ENCODE results near the gene SIGLEC9.

SIGLEC9 gene

GRCh38 chr19:51124729-51125128 lies at the start of gene SIGLEC9:
Gene SIGLEC9 (plus strand): TSS chr19:51124906. CDS start chr19:51124975, 69 bp downstream.
- in situ Hi-C loops (cut with HindIII; ENCODE audit: low sequenced_read_pairs): no loop called here

GRCh38 chr19:51075998-51076397 lies 48.7 kb upstream of the SIGLEC9 start:
- in situ Hi-C loops (cut with HindIII; ENCODE audit: low sequenced_read_pairs): no loop called here

GRCh38 chr19:51076631-51077213 lies 48.0 kb upstream of the SIGLEC9 start:
- in situ Hi-C loops (cut with HindIII; ENCODE audit: low sequenced_read_pairs): no loop called here

- in situ Hi-C loops (cut with HindIII; ENCODE audit: low sequenced_read_pairs): no loop called here
Measured at GRCh38 chr19:51078104-51078503, 46.6 kb upstream of the SIGLEC9 start.

DNA sequence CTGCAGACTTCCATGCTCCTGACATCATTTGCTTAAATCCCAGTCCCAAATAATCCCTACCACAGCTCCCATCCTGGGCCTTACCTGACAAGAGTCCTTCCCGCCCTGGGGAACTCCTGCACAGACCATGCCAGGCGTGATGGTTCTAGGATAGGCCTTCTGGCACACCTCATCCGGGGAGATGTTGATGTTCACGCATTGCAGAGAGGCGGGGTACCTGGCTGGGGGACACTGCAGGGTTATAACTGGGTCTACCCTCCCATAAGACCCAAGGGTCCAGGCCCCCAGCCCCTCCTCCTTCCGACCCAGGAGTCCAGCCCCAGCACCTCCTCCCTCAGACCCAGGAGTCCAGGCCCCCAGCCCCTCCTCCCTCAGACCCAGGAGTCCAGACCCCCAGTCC lies 46.0 kb upstream of the SIGLEC9 start:
- in situ Hi-C loops (cut with HindIII; ENCODE audit: low sequenced_read_pairs): no loop called here

- in situ Hi-C loops (cut with HindIII; ENCODE audit: low sequenced_read_pairs): no loop called here
Measured at GRCh38 chr19:51079481-51080110, 45.1 kb upstream of the SIGLEC9 start.

DNA sequence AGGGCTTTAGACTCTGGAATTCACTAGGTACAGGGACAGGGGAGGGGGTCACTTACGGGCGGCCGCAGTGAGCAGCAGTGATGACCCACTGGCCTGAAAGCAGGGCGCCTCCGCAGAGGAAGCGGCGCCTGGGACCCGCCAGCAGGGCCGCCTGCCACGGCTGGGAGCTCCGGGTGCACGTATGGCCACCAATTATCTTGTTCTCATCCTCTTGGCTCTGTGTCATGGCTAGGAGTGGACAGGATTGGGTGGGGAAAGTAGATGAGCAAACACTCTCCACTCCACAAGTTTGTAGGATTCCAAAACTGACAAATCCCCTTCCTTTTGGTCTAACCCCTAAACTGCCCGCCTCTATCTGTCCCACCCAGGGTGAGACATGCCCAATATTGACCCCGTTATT lies 43.2 kb upstream of the SIGLEC9 start:
- in situ Hi-C loops (cut with HindIII; ENCODE audit: low sequenced_read_pairs): no loop called here

DNA sequence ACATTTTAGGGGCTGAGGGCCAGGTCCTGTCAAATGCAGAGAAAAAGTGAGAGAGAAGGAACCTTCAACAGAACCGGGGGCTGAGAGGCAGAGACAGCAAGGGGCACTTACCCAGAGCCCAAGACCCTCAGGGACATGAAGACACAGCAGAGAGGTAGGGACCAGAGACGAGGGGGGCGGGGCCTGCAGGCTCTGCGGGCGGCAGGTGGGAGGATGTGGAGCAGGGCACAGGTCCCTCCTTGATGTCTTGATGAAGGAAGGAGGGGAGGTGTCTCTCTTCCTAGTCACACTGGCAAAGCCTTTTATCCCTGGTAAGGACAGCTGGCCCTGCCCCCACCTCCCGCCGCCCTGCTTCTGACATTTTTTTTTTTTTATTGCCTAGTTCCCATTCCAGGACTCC lies 42.1 kb upstream of the SIGLEC9 start, which contains the start of gene KLK14:
KLK14 (minus strand) TSS at position 277 of the 400 bp plus-strand sequence; CDS start at position 4, 273 bp downstream.
- in situ Hi-C loops (cut with HindIII; ENCODE audit: low sequenced_read_pairs): no loop called here

- in situ Hi-C loops (cut with HindIII; ENCODE audit: low sequenced_read_pairs): no loop called here
Measured at GRCh38 chr19:51083181-51083580, 41.5 kb upstream of the SIGLEC9 start.

- in situ Hi-C loops (cut with HindIII; ENCODE audit: low sequenced_read_pairs): no loop called here
Measured at GRCh38 chr19:51083783-51084182, 40.9 kb upstream of the SIGLEC9 start.

GRCh38 chr19:51084505-51084904 lies 40.2 kb upstream of the SIGLEC9 start:
- in situ Hi-C loops (cut with HindIII; ENCODE audit: low sequenced_read_pairs): no loop called here

- in situ Hi-C loops (cut with HindIII; ENCODE audit: low sequenced_read_pairs): no loop called here
Measured at GRCh38 chr19:51086153-51086850, 38.4 kb upstream of the SIGLEC9 start.

DNA sequence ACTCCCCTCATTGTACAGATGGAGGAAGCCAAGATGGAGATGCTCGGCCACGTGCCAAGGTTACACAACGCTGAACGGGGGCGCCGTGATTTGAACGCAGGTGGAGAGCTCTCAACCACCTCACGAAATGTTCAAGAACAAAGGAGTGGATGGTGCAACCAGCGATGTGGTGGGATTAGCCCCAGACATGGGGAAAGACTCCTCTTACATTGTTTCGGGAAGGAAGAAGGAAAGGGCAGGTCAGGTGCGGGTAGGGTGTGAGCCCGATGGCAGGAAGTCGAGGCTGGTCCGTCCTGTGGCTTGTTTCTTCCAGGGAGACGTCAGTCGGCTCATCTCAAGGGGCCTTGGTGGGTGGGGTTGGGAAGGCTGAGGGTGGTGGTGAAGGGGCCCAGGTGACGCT lies 34.9 kb upstream of the SIGLEC9 start:
- in situ Hi-C loops (cut with HindIII; ENCODE audit: low sequenced_read_pairs): no loop called here

DNA sequence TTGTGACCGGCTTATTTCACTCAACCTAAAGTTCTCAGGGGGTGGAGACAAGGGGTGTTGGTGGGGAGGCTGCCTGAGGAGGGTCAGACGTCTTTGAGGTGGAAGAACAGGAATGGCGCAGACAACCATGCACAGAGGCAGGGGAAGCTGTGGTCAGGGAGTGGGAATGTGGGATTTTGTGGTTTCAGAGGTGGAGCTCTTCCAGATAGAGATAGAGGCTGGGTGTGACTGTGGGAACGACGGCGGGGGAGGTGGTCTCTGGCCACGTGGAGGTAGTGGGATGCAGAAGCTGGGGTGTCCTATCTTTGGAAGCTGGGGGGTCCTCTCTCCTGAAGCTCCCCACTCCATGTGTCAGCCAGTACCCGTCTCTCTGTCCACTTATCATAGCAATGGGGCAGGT lies 34.2 kb upstream of the SIGLEC9 start:
- in situ Hi-C loops (cut with HindIII; ENCODE audit: low sequenced_read_pairs): no loop called here

DNA sequence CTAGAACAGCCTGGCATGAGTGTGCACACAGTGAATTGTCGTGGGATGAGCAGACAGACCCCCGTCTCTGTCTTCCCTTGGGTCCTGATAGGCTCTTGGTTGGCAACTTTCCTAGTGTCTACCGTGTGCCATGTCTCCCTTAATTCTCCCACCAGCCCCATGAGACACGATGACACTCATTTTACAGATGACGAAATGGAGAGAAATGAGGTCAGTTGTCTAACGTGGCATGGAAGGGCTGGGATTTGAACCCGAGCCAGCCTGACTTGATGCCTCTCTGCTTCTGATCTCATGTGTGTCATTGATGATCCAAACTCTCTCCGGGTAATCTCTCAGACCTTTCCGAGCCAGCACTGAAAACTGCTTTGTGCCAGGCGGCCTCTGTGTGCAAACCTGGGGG lies 33.6 kb upstream of the SIGLEC9 start:
- in situ Hi-C loops (cut with HindIII; ENCODE audit: low sequenced_read_pairs): no loop called here

DNA sequence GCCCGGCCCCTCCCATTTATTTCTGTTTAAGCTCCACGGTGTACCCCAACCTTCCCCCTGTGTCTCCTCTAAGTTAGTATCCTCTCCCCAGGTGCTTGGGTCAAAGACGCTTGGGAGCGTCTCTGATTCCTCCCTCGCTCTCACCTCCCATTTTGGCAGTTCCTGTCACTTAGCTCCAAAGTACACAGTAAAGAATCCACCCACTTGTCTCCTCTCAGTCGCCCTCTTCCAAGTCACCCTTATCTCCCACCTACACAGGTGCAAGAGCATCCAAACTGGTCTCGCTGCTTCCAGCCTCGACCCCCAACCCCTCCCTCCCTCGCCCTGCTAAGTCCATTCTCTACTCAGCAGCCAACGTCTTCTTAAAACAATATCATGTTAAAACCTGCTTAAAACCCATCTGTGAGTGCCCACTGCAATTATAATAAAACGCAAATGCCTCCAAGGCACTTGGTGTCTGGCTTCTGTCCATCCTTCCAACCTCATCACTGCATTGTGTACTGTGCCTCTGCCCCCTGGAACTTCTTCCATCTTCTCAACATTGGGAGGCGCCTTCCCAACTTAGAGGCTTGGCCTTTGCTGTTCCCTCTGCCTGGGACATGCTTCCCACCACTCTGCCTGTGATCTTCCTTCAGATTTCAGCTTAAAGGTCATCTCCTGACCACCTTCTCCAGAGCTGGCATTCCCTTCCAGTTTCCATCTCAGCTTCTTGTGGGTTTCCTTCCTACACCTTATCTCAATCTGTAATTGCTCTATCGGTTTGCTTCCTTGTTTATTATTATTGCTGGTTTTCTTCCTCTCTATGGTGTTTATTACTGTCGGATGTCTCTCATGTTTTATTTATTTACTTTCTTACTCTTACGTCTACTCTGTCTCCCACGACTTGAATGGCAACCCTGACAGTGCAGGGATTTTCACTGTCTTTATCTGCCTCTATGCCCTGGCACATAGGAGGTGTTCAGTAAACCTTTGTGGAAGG lies 32.5 kb upstream of the SIGLEC9 start:
- in situ Hi-C loops (cut with HindIII; ENCODE audit: low sequenced_read_pairs): no loop called here

DNA sequence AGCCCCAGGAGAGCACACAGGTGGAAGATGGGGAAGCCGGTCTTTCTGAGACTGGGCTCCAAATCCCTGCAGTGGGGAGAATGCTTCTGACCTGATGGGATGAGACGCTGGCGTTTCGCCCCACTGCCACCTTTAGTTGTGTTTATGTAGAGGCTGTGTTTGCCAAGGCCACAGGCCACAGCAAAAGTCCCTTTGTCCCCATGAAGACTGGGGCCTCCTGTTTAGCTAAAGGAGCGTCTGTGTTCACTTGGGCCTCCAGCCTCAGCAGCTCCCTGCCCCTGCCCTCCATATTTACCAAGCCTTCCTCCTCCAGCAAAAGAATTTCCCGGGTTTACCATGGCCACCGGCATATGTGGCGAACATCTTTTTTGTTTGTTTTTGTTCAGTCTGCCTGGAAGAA lies 31.6 kb upstream of the SIGLEC9 start:
- in situ Hi-C loops (cut with HindIII; ENCODE audit: low sequenced_read_pairs): no loop called here

DNA sequence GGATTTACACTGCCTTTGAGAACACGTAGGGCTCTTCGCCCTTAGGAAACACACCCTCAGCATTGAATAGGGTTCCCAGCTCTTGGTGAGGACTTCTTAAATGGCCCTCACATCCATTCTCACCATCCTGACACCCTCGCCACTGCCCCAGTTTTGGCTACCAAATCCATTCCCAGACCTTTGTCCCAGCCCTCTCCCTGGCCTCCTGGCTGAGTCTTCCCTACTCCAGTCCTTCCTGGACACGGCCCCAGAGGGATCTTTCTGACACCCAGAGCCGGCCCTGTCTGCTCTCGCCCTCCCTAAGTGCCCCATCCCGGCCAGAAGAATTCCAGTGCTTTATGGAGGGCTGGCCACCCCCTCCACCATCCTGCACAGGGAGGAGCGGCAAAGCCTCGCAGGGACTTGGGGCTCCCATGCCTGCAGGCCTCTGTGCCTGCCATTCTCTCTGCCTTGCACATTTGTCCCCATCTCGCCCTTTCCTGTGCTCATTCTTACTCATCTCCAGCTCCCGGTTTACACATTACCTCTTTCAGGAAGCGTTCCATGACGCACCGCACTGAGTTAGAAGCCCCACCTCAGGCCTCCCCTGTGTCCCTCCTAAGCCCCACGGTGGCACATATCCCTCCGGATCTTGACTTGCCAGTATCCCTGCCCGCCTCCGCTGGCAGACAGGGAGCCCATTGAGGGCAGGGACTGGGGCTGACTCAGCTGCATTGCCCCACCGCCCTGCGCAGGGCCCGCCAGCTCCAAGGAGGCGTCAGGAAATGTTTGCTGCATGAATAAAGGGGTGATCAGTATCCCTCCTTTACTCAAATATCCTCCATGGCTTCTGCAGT lies 31.0 kb upstream of the SIGLEC9 start:
- in situ Hi-C loops (cut with HindIII; ENCODE audit: low sequenced_read_pairs): no loop called here

- in situ Hi-C loops (cut with HindIII; ENCODE audit: low sequenced_read_pairs): no loop called here
Measured at GRCh38 chr19:51094696-51095279, 29.9 kb upstream of the SIGLEC9 start.

Data from endothelial cell of hepatic sinusoid (primary cell).